ENCODE results near the gene GPR152.
"Not testable (repeated sequence)": the region's sequence is repeated elsewhere in the genome, so short reads cannot be mapped to it uniquely, and the experiment has no call there.

GPR152 gene

DNA sequence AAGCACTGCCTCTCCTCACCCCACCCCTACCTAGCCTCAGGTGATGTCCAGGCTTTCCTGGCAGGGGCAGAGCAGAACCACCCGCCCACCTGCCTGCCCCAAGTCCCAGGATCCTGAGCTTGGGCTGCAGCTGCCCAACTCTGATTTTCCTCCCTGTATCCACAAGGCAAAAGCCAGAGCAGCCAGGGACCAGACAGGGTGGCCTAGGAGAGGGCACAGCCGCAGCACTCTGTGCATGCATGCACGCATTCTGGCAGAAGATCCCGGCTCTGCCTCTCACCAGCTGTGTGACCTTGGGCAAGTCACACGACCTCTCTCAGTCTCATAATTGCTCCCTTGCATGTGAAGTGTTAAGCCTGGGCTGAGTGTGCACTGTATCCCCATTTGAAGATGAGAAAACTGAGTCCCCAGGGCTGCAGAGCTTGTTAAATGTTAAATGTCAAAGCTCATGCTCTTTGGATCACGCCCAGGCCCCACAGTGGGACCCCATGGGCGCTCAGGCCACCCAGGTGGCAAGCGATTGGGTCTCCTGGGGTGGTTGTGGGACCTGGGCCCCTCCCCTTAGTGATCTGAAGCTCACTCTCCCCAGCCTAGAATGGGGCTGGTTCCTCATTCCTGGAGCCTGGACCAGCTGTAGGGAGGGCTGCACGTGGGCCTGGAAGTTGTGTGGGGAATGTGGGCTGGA is 39.9 kb downstream of the GPR152 start:
- DNase-seq (ENCODE audit: low read depth in 4 of 4, low spot score in 1 of 4): no peak

DNA sequence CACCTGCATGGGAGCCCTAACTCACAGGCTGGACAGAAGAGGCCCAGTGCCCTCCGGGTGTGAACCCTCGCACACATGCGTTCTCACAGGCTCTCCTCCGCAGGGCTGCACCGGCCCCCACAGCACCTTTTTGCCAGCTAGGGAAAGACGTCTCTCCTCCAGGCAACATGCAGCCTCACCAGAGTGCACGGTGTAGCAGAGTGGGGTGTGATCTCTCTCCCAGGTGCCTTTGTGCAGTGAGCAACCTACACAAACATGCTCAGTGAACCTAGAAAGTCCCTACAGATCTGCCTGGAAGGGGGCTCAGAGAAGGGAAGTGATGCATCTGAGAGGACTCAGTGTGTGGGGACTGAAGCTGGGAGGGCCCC is 40.8 kb downstream of the GPR152 start:
- DNase-seq (ENCODE audit: low read depth in 4 of 4, low spot score in 1 of 4): no peak

DNA sequence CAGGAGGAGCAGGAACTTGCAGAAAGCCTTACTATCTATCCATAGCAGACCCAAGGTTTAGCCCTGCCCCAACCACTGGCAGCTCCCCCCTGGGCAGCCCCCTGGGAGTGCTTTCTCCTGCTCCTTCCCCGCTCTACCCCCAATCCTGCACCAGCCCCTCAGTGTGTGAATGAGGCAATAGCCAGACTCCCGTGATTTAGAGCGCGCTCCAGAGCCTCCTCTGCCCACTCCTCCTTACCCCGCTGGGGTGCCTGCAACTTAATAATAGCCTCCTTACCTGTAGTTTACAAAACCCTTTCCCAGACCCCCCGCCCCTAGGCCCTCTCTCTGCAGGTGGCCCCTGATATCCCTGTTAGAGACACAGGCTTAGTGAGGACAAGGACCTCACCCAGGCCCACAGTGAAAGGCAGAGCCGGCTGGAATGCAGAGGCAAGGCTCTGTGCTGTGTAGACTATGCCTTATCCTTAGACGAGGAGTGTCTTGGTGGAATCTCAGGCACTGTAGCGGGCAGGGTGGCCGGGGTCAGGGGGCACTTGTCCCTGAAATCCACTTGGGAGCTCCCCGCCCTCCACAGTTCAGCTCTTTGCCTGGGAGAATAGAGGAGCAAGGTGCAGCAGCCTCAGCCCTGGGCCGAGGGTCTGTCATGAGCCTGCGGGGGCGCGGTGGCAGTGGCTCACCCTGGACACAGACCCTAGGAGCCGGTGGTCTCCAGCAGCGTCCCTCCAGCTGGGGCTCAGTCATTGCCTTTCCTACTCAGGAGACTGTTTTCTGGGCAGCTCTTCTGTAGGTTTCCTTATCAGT is 41.3 kb downstream of the GPR152 start:
- no peak for DNase-seq (ENCODE audit: low read depth in 4 of 4, low spot score in 1 of 4)

DNA sequence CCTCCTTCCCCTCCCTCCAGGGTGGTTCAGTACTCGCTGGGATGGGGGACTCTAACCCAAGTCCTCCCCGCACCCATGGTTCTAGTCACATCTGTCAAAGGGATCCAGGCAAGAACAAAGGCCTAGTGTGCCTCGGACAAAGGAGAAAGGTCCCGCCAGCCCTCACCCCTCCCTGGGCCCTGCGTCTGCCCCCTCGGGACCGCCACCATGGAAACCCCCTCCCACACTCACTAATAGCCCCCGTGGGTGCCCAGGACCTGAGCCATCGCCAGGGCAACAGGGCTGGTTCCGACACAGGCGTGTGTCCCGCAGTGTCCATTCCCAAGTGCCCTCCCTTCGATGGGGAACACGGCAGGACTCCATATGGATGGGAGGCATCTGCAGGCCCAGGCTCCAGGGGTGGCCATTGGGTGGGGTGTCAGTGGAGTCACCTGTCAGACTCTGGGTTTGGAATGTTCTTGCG is 42.1 kb downstream of the GPR152 start:
- no peak for DNase-seq (ENCODE audit: low read depth in 4 of 4, low spot score in 1 of 4)

DNA sequence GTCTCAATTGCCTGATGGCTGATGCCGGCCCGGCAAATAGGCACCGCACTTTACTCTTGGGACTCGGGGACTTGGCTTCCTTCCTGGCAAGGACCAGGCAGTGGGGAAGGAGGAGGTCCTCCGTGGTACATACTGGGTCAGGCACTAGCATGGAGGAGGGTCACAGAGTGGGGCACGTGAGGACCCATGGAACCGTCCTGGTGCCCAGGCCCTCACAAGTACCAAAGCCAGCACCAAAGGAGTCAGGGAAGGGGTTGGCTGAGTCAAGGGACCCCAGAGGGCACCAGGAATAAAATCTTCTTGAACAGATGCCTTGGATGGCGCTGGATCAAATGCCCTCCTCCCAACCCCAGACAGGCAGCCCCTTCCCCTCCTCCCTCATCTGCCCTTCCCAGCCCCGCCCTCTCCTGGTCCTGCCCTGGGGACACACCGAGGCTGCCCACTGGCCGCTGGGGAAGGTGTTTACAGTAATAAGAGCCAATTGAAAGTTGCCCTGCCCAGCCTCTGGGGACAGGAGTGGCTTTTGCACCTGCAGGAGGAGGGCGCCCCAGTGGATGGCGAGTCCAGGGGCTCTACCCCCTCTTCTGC is 42.7 kb downstream of the GPR152 start:
- DNase-seq (ENCODE audit: low read depth in 4 of 4, low spot score in 1 of 4): no peak

DNA sequence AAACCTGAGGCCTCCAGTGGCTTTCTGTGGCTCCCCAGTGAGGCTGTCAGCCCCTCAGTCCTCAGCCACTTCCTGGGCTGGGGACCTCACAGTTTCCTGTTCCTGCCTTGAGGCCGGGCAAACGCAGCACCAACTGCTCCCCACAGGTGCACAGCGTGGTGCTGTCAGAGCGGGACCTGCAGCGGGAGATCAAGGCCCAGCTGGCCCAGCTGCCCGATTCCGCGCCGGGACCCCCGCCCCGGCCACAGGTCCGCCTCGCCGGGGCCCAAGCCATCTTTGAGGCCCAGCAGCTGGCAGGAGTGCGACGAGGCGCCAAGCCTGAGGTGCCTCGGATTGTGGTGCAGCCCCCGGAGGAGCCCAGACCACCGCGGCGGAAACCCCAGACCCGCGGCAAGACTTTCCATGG is 43.3 kb downstream of the GPR152 start:
- DNase-seq (ENCODE audit: low read depth in 4 of 4, low spot score in 1 of 4): peak in 1 of 4 experiments; percentile 61

DNA sequence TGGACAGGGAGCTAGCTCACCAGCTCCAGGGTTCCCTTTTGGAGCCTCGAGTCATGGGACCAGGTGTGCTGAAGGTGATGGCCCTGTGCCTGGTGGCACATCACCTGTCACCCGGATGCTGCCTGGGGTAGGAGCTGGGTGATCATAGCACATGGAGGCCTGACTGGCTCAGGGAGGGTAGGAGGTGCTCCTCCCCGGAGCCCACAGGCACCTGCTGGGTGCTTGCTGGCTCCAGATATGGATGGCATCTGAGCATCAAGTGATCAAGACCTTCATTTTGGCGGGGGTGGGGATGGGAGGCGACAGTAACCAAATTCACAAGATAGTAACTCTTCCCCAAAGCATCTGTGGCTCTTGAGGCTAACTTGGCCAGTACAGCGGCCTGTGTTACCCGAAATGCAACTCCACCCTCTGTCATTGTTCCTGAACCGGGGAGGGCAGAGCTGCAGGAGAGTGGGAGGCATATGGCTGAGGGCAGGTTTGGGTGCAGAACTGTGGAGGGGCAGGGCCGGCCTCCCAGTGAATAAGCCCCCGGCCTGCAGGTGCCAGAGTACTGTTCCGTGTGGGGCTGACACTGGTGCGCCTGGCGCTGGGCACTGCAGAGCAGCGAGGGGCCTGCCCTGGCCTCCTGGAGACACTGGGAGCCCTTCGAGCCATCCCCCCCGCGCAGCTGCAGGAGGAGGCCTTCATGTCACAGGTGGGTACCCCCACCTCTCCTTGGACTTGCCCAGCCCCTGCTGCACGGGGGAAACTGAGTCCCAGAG is 43.9 kb downstream of the GPR152 start:
- DNase-seq (ENCODE audit: low read depth in 4 of 4, low spot score in 1 of 4): no peak

DNA sequence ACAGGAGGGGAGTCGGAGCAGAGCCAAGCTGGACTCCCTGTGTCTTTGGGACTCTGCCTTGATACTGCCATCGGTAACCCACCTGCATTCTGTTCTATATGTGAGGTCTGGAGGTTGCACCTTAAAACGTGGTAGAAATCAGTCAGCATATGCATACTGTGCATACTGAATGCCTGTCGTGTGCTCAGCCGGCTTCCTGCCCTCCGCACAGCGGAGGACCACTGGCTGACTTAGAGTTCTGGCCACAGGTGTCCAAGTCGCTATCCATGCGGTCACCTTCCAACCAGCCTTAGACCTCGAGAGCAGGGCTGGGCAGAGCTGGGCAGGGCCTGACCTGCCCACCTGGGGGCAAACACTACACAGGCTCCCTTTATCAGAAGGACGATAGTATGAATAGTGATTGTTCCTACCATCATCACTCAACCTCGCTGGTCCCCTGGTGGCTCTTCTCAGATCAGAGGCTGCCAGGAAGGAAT is 44.8 kb downstream of the GPR152 start:
- no peak for DNase-seq (ENCODE audit: low read depth in 4 of 4, low spot score in 1 of 4)

DNA sequence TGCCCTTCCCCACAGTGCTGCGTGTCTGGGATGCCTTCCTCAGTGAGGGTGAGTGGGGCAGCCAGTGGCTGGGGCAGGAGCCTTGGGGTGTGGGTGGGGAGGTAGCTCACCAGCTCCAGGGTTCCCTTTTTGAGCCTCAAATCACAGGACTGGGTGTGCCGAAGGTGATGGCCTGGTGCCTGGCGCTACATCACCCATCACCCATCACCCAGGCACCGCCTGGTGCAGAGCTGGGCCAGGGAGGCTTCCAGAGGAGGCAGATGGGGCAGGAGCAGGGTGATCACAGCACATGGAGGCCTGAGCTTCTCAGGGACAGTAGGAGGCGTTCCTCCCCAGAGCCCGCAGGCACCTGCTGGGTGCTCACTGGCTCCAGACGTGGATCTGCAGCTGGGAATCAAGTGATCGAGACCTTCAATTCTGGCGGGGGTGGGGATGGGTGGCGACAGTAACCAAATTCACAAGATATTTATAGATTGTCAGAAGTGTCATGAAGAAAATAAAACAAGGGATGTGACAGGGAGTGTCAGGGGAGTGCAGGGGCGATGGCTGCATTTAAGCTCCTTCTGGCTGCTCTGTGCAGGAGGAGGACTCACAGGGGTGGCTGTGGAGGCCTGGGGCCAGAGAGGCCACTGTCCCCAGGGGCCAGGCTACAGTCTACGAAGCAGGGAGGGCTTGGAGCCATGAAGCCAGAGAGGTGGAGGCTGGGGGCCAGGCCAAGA is 45.4 kb downstream of the GPR152 start:
- DNase-seq (ENCODE audit: low read depth in 4 of 4, low spot score in 1 of 4): no peak

DNA sequence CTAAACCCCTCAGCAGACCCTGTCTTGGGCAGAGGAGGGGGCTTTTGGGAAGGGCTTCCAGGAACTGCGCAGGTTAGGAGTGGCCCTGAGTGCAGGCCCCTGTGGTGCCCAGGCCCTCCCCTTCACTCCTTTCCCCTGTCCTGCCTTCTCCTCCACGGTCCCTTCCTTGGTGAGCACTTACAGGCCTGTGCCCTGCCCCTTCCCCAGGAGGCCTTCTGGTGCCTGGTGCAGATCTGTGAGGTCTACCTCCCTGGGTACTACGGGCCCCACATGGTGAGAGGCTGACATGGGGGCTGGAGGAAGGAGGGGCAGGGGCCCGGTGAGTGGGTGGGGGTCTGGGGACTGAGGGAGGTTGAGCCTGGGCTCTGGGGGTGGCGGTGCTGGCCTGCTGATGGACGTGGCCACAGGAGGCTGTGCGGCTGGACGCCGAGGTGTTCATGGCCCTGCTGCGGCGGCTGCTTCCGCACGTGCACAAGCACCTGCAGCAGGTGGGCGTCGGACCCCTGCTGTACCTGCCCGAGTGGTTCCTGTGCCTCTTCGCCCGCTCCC is 46.0 kb downstream of the GPR152 start:
- DNase-seq (ENCODE audit: low read depth in 4 of 4, low spot score in 1 of 4): no peak

DNA sequence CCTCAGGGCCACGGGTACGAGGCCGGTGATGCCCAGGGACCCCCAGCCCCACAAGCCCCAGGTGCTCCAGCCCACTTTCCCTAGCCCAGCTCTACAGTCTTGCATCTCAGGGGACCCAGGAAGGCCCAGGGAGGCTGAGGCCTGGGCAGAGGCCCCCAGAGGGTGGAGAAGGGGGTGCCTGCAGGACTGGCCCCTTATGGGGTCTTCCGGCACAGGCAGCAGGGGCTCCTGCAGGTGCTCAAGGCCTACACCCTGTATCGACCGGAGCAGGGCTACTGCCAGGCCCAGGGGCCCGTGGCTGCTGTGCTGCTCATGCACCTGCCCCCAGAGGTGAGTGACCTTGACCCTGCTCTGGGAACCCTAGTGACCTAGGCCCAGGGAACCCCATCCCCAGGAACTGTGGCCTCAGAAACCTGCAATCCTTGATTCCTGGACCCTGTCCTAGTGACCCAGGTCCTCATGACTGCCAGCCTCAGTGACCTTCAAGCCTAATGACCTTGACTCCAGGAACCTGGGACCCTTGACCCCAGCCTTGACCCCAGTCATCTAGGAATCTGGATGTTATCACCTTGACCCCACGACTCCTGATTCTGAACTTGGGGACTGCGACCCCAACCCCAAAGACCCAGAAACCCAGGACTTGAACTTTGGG is 46.7 kb downstream of the GPR152 start:
- no peak for DNase-seq (ENCODE audit: low read depth in 4 of 4, low spot score in 1 of 4)

DNA sequence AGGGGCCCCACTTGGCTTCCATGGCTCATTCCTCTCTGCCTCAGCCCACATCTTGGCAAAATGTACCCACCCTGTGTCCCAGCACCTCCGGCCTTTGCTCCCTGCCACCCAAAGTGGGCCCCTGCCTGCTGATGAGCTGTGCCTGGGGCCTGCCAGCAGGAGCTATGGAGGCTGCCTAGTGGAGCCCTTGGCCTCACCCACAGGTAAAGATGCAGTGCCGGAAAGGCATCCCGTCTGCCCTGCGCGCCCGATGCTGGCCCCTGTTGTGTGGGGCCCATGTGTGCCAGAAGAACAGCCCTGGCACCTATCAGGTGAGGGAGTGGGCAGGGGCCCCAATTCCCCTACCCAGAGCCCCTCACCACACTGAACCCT is 47.3 kb downstream of the GPR152 start:
- DNase-seq (ENCODE audit: low read depth in 4 of 4, low spot score in 1 of 4): no peak

DNA sequence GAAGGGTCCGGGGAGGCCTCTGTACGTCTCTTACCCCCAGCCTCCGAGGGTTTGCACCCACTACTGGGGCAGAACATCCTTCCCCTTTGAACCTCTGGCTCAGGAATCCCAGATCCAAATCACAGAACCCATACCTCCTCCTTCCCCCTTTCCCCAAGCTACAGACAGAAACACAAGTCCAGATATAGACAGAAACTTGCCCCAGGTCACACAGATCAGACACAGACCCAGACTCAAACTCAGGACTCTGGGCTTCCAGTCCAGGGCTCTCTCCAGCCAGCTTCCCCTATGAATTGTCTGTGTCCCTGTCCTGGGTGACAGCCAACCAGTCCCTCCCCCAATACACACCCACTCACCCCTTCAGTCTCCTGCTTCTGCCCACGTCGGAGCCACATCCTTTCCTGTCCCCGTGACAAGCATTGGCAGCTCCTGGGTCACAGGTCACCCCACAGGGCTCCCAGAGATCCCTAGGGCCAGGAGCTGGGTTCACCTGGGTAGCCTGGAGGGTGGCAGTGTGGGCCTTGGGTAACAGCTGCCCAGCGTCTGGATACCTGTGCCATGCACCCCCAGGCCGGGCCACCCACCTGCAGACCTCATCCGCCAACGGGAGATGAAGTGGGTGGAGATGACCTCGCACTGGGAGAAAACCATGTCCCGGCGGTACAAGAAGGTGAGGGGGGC is 47.9 kb downstream of the GPR152 start:
- DNase-seq (ENCODE audit: low read depth in 4 of 4, low spot score in 1 of 4): no peak

DNA sequence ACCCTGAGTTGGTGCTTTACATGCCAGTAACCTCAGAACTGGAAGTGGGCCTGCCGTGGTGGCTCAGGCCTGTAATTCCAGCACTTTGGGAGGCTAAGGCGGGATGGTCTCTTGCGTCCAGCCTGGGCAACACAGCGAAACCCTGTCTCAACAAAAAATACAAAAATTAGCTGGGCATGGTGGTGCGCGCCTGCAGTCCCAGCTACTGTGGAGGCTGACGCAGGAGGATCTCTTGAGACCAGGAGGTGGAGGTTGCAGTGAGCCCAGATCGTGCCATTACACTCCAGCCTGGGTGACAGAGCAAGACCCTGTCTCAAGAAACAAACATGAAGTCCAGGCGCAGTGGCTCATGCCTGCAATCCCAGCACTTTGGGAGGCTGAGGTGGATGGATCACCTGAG is 49.4 kb downstream of the GPR152 start:
- DNase-seq (ENCODE audit: low read depth in 4 of 4, low spot score in 1 of 4): not testable (repeated sequence)

DNA sequence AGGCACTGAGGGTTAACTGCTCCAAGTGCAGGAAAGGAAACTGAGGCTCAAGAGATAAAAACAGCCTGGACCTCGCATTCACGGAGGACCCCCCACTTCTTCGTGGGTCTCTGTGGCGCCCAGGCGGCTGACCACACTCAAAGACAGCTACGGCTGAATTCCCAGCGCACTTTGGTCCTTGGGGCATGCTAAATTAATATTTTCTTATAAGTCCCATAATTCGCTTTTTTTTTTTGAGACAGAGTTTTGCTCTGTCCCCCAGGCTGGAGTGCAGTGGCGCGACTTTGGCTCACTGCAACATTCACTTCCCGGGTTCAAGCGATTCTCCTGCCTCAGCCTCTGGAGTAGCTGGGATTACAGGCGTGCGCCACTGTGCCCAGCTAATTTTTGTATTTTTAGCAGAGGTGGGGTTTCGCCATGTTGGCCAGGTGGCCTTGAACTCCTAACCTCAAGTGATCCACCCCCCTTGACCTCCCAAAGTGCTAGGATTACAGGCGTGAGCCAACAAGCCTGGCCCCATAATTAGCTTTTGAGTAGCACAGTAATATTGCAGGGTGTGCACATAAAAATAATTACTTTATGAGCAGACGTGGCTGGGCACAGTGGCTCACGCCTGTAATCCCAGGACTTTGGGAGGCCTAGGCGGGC is 50.2 kb downstream of the GPR152 start:
- not testable (repeated sequence) for DNase-seq (ENCODE audit: low read depth in 4 of 4, low spot score in 1 of 4)

DNA sequence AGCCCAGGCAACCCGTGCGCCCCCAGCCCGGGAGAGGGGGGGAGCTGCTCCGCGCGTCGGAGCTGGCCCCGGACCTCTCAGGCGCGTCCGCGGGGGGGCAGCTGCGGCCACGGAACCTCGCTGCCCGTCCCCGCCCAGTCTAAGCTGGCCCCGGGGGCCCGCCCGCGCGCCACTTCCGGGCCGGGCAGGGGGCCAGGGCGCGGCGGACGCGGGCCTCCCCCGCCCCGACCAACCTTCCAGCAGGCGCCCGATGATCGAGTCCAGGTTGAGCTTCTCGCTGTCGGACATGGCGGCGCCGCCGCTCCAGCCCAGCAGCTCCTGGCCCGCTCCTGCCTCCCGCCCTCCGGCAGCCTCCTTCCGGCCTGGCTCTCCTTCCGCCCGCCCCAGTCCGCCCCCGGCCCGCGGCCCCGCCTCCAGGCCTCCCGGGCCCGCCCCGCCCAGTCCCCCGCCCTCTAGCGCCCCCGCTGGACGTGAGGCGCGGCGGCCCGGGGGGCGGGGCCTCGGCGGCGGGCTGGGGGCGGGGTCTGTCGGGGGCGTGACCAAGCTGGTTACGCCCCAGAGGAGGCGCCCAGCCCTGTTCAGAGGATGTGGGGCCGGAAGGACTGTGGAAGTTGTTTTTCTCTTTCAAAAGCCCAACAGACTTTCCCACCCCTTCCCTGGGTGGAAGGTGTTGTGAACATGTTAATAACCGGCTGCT is 50.9 kb downstream of the GPR152 start, which contains the start of gene PPP1CA:
PPP1CA (minus strand) TSS at position 364 of the 697 bp plus-strand sequence; CDS start at position 288, 76 bp downstream.
- peak; percentile 83 to 92 (median 85) for DNase-seq (ENCODE audit: low read depth in 4 of 4, low spot score in 1 of 4)

Data from stimulated activated CD4-positive, alpha-beta T cell treated with anti-CD3 and anti-CD28 coated beads, Interleukin-1b, Interleukin-23, amount 100 ng/mL, for 24 hours (primary cell).